H9 (cell line): Measurements from ENCODE around the gene CHN1. TPM values are rescaled to one million over a fixed set of nuclear protein-coding genes. Genes with fewer than 3 reads are reported as not detected.
A peak's percentile ranks its signal among the peaks of the same experiment; 100 is the strongest.

Source experiments
- DNase-seq: peaks from one replicate; pipeline ENCODE4 v3.0.0-alpha.2; 2017
- H2AFZ ChIP-seq: one replicate; pipeline ENCODE4 v1.6.1; 2013; ENCODE audit warnings: mild to moderate bottlenecking, low read length, control low read depth, moderate library complexity
- H2AK5ac ChIP-seq: 2 replicates; pipeline ENCODE4 v1.6.1; 2013; ENCODE audit warnings: low read length, control low read depth, mixed read lengths; ENCODE audit not compliant: insufficient read length
- H2BK120ac ChIP-seq: one replicate; pipeline ENCODE4 v1.6.1; 2013; ENCODE audit warnings: low read depth, mild to moderate bottlenecking, low read length, control low read depth, inconsistent platforms; ENCODE audit not compliant: poor library complexity, severe bottlenecking
- H2BK12ac ChIP-seq: 2 replicates; pipeline ENCODE4 v1.6.1; 2013; ENCODE audit warnings: low read length, control low read depth, mixed read lengths, low read depth; ENCODE audit not compliant: insufficient read length
- H2BK15ac ChIP-seq: 2 replicates; pipeline ENCODE4 v1.6.1; 2013; ENCODE audit warnings: low read depth, low read length, control low read depth
- H2BK20ac ChIP-seq: one replicate; pipeline ENCODE4 v1.6.1; 2013; ENCODE audit warnings: low read depth, mild to moderate bottlenecking, low read length, control low read depth, inconsistent platforms; ENCODE audit not compliant: poor library complexity, severe bottlenecking
- H2BK5ac ChIP-seq: 2 replicates; pipeline ENCODE4 v1.6.1; 2013; ENCODE audit warnings: low read length, control low read depth, mixed read lengths; ENCODE audit not compliant: insufficient read length
- H3K14ac ChIP-seq: 2 replicates; pipeline ENCODE4 v1.6.1; 2013; ENCODE audit warnings: low read length, control low read depth; ENCODE audit not compliant: insufficient read depth
- H3K18ac ChIP-seq: 2 replicates; pipeline ENCODE4 v1.6.1; 2013; ENCODE audit warnings: low read depth, mild to moderate bottlenecking, mixed read lengths, low read length, control low read depth; ENCODE audit not compliant: insufficient read length
- H3K23ac ChIP-seq: 2 replicates; pipeline ENCODE4 v1.6.1; 2013; ENCODE audit warnings: low read length, control low read depth, mixed read lengths, low read depth; ENCODE audit not compliant: insufficient read length
- H3K23me2 ChIP-seq: 2 replicates; pipeline ENCODE4 v1.6.1; 2013; ENCODE audit warnings: low read depth, mild to moderate bottlenecking, mixed read lengths, low read length, control low read depth; ENCODE audit not compliant: insufficient read length, poor library complexity, severe bottlenecking
- H3K27ac ChIP-seq: 2 replicates; pipeline ENCODE4 v1.5.1; 2013; ENCODE audit warnings: low read length, control low read depth, mixed read lengths, low read depth; ENCODE audit not compliant: insufficient read length
- H3K27me3 ChIP-seq: 2 replicates; pipeline ENCODE4 v1.6.1; 2013; ENCODE audit warnings: low read length, control low read depth, inconsistent platforms; ENCODE audit not compliant: insufficient read depth
- H3K4ac ChIP-seq: 2 replicates; pipeline ENCODE4 v1.6.1; 2013; ENCODE audit warnings: low read depth, mild to moderate bottlenecking, control low read depth, inconsistent platforms, low read length, moderate library complexity
- H3K4me1 ChIP-seq: 2 replicates; pipeline ENCODE4 v1.6.1; 2013; ENCODE audit warnings: low read length, control low read depth, inconsistent platforms; ENCODE audit not compliant: insufficient read depth
- H3K4me2 ChIP-seq: 2 replicates; pipeline ENCODE4 v1.6.1; 2013; ENCODE audit warnings: low read length, control low read depth, mixed read lengths; ENCODE audit not compliant: insufficient read length, insufficient read depth
- H3K56ac ChIP-seq: 2 replicates; pipeline ENCODE4 v1.6.1; 2013; ENCODE audit warnings: low read depth, mild to moderate bottlenecking, mixed read lengths, low read length, control low read depth; ENCODE audit not compliant: insufficient read length
- H3K79me1 ChIP-seq: 2 replicates; pipeline ENCODE4 v1.6.1; 2013; ENCODE audit warnings: low read depth, mild to moderate bottlenecking, moderate library complexity, low read length, control low read depth, inconsistent platforms; ENCODE audit not compliant: insufficient read depth, poor library complexity, severe bottlenecking
- H3K79me2 ChIP-seq: 2 replicates; pipeline ENCODE4 v1.6.1; 2013; ENCODE audit warnings: low read length, control low read depth, inconsistent platforms; ENCODE audit not compliant: insufficient read depth
- H3K9ac ChIP-seq: 2 replicates; pipeline ENCODE4 v1.6.1; 2013; ENCODE audit warnings: low read length, control low read depth, mixed read lengths; ENCODE audit not compliant: insufficient read length; ENCODE audit errors: extremely low read depth
- H3K9me3 ChIP-seq: one replicate; pipeline ENCODE4 v1.6.1; 2013; ENCODE audit warnings: low read depth, low read length, inconsistent platforms; ENCODE audit not compliant: control insufficient read depth
- H3T11ph ChIP-seq: one replicate; pipeline ENCODE4 v1.6.1; 2013; ENCODE audit warnings: mild to moderate bottlenecking, low read length, control low read depth, inconsistent platforms
- H4K20me1 ChIP-seq: one replicate; pipeline ENCODE4 v1.6.1; 2013; ENCODE audit not compliant: control insufficient read depth, insufficient read length, insufficient read depth
- H4K5ac ChIP-seq: 2 replicates; pipeline ENCODE4 v1.6.1; 2013; ENCODE audit warnings: low read depth, mild to moderate bottlenecking, mixed read lengths, low read length, control low read depth; ENCODE audit not compliant: insufficient read length
- H4K8ac ChIP-seq: replicated peaks from 2 replicates; pipeline ENCODE4 v1.6.1; 2013; ENCODE audit warnings: low read length, control low read depth, mixed read lengths, low read depth; ENCODE audit not compliant: insufficient read length
- H4K91ac ChIP-seq: 2 replicates; pipeline ENCODE4 v1.6.1; 2013; ENCODE audit warnings: low read depth, mild to moderate bottlenecking, moderate library complexity, mixed read lengths, low read length, control low read depth; ENCODE audit not compliant: insufficient read length
- H3K27ac Mint-ChIP-seq, 3 experiments: 2 replicates in 2 of 3; 3 replicates in 1 of 3; pipeline ENCODE4 v1.8.0; 2020 to 2021; ENCODE audit warnings: mixed read lengths in 3 of 3, mild to moderate bottlenecking in 1 of 3, moderate library complexity in 1 of 3
- H3K27me3 Mint-ChIP-seq: 2 replicates; pipeline ENCODE4 v1.8.0; 2021; ENCODE audit warnings: low read depth, mild to moderate bottlenecking, moderate library complexity, mixed read lengths
- H3K36me3 Mint-ChIP-seq, 3 experiments: 2 replicates in 2 of 3; 3 replicates in 1 of 3; pipeline ENCODE4 v1.8.0; 2020 to 2021; ENCODE audit warnings: low read depth in 3 of 3, mixed read lengths in 3 of 3; ENCODE audit not compliant: insufficient read depth in 1 of 3
- H3K4me1 Mint-ChIP-seq, 2 experiments: 2 replicates each; pipeline ENCODE4 v1.8.0; 2020; ENCODE audit warnings: mixed read lengths in 2 of 2
- H3K4me3 Mint-ChIP-seq, 2 experiments: 2 replicates in 1 of 2; 3 replicates in 1 of 2; pipeline ENCODE4 v1.8.0; 2020 to 2021; ENCODE audit warnings: mild to moderate bottlenecking in 2 of 2, mixed read lengths in 2 of 2, moderate library complexity in 1 of 2
- H3K9me3 Mint-ChIP-seq, 2 experiments: 2 replicates in 1 of 2; 3 replicates in 1 of 2; pipeline ENCODE4 v1.8.0; 2020; ENCODE audit warnings: mild to moderate bottlenecking in 2 of 2, mixed read lengths in 2 of 2, moderate library complexity in 1 of 2
- WGBS: extraction: QIAGEN DNeasy Blood & Tissue Kit; methylation state at CpG from one replicate; pipeline ENCODE4 v1.1.7; 2013; ENCODE audit warnings: missing lambda C conversion rate, low lambda C conversion rate, mixed read lengths; ENCODE audit not compliant: insufficient read length; ENCODE audit errors: extremely low coverage; 5-methylcytosine and 5-hydroxymethylcytosine counted together
- total RNA-seq: library from RNA; stranded (reverse); gene quantifications from 2 replicates; pipeline ENCODE4 v1.2.1, GENCODE V29; 2021
- TF ChIP-seq, protein P1 (sequence below): fragments of 200-600 bp; sonication (generic); conservative IDR thresholded peaks from 3 replicates; pipeline ENCODE4 v1.8.0; 2021; ENCODE audit warnings: antibody characterized with exemption, mild to moderate bottlenecking

The CHN1 gene
- total RNA-seq, 1 experiment from 2014 or later: 33.9 TPM

DNA sequence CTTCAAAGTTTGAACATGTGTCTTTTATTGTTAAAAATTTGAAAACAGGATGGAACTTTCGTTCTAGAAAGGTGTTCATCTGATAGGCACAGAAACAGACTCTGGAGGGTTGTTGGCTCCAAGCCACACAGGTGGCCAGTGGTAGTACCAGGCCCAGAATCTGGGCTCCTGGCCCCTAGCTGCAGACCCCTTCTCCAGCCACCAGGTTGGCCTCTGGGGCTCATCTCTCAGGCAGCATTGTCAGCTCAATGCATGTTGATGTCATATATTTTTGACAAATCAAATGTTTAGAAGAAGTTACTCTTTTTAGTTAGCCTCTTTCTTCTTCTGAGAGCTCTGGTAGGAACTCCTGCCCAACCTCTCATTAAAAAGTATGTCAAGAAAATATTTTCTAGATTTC lies 206.4 kb downstream of the CHN1 start:
- H4K20me1 ChIP-seq: no peaks in the 10 kb centered on the region
- H3K4ac ChIP-seq: no peak overlapping the region
- no peaks in the 10 kb centered on the region for H3K79me1 ChIP-seq
- no peak overlapping the region for H3K56ac ChIP-seq
- H4K91ac ChIP-seq: no peak overlapping the region
- H3T11ph ChIP-seq: no peak overlapping the region
- Mint-ChIP-seq H3K4me3 (no peak overlapping the region), H3K36me3 (peaks cover 16 to 46% (median 44%) of the 10 kb centered on the region in 3 experiments), H3K9me3 (no peaks in the 10 kb centered on the region), H3K4me1 (peaks cover 40 to 50% of the 10 kb centered on the region in 2 experiments), H3K27me3 (no peaks in the 10 kb centered on the region), H3K27ac (no peak overlapping the region)
- H2AFZ ChIP-seq: no peak overlapping the region
- H3K79me2 ChIP-seq: no peaks in the 10 kb centered on the region
- no peak overlapping the region for H3K18ac ChIP-seq
- H2AK5ac ChIP-seq: no peak overlapping the region
- no peaks in the 10 kb centered on the region for H3K9me3 ChIP-seq
- no peak overlapping the region for H3K14ac ChIP-seq
- no peak overlapping the region for H3K27ac ChIP-seq
- peak overlapping the region; percentile 61 for H2BK20ac ChIP-seq
- H3K27me3 ChIP-seq: no peaks in the 10 kb centered on the region
- no peak overlapping the region for H4K5ac ChIP-seq
- no peak overlapping the region for H4K8ac ChIP-seq
- H3K23ac ChIP-seq: no peak overlapping the region
- no peak overlapping the region for H2BK120ac ChIP-seq
- no peak for DNase-seq
- H2BK15ac ChIP-seq: no peak overlapping the region
- H3K9ac ChIP-seq: no peak overlapping the region
- TF ChIP-seq, protein P1, sequence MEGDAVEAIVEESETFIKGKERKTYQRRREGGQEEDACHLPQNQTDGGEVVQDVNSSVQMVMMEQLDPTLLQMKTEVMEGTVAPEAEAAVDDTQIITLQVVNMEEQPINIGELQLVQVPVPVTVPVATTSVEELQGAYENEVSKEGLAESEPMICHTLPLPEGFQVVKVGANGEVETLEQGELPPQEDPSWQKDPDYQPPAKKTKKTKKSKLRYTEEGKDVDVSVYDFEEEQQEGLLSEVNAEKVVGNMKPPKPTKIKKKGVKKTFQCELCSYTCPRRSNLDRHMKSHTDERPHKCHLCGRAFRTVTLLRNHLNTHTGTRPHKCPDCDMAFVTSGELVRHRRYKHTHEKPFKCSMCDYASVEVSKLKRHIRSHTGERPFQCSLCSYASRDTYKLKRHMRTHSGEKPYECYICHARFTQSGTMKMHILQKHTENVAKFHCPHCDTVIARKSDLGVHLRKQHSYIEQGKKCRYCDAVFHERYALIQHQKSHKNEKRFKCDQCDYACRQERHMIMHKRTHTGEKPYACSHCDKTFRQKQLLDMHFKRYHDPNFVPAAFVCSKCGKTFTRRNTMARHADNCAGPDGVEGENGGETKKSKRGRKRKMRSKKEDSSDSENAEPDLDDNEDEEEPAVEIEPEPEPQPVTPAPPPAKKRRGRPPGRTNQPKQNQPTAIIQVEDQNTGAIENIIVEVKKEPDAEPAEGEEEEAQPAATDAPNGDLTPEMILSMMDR: peak; percentile 44; the same call in 2 of the 3 replicates
- no peak overlapping the region for H2BK5ac ChIP-seq
- H2BK12ac ChIP-seq: no peak overlapping the region
- H3K4me1 ChIP-seq: peaks cover 10% of the 10 kb centered on the region; the same call in 1 of the 2 replicates
- no CpG with 5 or more reads among the region's 1 CpG for WGBS
- H3K23me2 ChIP-seq: no peaks in the 10 kb centered on the region
- no peak overlapping the region for H3K4me2 ChIP-seq
